NB4 (cell line): ENCODE results near the gene DPYD.

ENCODE experiments used
- DNase-seq: peaks from one replicate; pipeline ENCODE4 v3.0.0; 2010; ENCODE audit warnings: low read depth
- H3K4me3 ChIP-seq: one replicate; pipeline ENCODE4 v1.5.1; 2011; ENCODE audit warnings: mild to moderate bottlenecking, low read depth, low read length, moderate library complexity
- CTCF ChIP-seq: IDR thresholded peaks from one replicate; pipeline ENCODE4 v1.5.1; 2012; ENCODE audit warnings: low read depth, low read length
- MYC ChIP-seq: IDR thresholded peaks from 2 replicates; pipeline ENCODE4 v1.6.1; 2011; ENCODE audit warnings: low read depth, low read length
- POLR2A ChIP-seq: IDR thresholded peaks from 2 replicates; pipeline ENCODE4 v1.6.1; 2011; ENCODE audit warnings: mild to moderate bottlenecking; ENCODE audit not compliant: insufficient read length; ENCODE audit errors: extremely low read depth
- TF ChIP-seq, protein P1 (sequence below): IDR thresholded peaks from 2 replicates; pipeline ENCODE4 v1.6.1; 2011; ENCODE audit warnings: low read depth, low read length

The DPYD gene

DNA sequence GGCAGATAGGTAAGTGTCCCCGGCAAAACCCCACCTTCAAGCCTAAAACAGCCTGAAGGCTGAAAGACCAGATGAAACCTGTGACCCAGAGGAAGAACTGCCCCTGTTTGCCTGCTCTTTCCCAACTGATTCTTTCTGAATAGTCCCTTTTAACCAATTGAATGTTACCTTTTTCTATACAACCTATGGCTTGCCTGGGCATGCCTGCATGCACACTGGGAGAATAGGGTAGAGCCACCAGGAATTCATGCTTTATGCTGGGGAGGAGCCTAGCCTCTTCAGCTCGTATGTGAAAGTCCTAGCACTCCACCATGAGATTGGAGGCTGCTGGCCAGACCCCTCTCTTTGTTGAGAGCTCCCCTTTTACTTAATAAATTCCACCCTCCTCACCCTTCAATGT, 859.2 kb downstream of the DPYD start:
- H3K4me3 ChIP-seq = no peak overlapping the region
- TF ChIP-seq POLR2A (no peak), MYC (no peak), CTCF (no peak)
- TF ChIP-seq, protein P1, sequence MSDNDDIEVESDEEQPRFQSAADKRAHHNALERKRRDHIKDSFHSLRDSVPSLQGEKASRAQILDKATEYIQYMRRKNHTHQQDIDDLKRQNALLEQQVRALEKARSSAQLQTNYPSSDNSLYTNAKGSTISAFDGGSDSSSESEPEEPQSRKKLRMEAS = no peak
- no peak for DNase-seq

DNA sequence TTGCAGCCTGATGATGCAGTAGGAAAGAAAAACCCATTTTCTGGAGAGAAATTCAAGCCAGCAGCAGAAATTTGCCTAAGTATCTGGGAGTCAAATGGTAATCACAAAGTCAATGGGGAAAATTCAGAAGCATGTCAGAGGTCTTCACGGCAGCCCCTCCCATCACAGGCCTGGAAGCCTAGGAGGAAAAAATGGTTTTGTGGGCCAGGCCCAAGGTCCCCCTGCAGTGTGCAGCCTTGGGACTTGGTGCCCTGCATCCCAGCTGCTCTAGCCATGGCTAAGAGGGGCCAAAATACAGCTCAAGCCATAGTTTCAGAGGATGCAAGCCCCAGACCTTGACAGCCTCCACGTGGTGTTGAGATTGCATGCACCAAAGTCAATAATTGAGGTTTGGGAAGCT, 864.4 kb downstream of the DPYD start:
- TF ChIP-seq CTCF (no peak), MYC (no peak), POLR2A (no peak)
- TF ChIP-seq, protein P1 = no peak
- H3K4me3 ChIP-seq = no peak overlapping the region
- no peak for DNase-seq

- no peak for TF ChIP-seq POLR2A
- no peak for TF ChIP-seq MYC
- TF ChIP-seq, protein P1 = no peak
- TF ChIP-seq CTCF = no peak
- DNase-seq = no peak
- H3K4me3 ChIP-seq = no peak overlapping the region
Measured at GRCh38 chr1:97053268-97053667, 867.6 kb downstream of the DPYD start.

GRCh38 chr1:97051823-97052222, 869.0 kb downstream of the DPYD start:
- no peak for TF ChIP-seq CTCF
- TF ChIP-seq POLR2A = no peak
- no peak for TF ChIP-seq MYC
- TF ChIP-seq, protein P1 = no peak
- no peak overlapping the region for H3K4me3 ChIP-seq
- DNase-seq = no peak

DNA sequence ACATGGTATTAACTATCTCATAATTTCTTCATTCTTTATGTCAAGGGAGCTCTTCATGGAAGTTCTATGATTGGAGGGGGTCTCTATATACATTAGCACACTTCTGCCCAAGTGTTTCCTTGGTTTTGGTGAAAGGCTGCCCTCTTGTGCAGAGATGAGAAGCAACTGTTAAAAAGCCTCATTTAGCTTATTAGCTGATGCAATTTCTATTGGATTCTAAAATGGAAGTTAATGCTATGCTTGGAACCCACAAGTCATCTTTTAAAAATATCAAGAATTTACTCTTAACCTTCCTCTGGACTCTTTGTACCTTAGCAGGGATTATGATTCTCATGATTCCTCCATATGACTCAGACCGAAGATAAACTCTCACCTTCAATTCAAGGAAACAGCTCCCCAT, 870.3 kb downstream of the DPYD start:
- peak; percentile 23 for DNase-seq
- TF ChIP-seq, protein P1 = no peak
- TF ChIP-seq CTCF = peak; percentile 10
- H3K4me3 ChIP-seq = no peak overlapping the region

DNA sequence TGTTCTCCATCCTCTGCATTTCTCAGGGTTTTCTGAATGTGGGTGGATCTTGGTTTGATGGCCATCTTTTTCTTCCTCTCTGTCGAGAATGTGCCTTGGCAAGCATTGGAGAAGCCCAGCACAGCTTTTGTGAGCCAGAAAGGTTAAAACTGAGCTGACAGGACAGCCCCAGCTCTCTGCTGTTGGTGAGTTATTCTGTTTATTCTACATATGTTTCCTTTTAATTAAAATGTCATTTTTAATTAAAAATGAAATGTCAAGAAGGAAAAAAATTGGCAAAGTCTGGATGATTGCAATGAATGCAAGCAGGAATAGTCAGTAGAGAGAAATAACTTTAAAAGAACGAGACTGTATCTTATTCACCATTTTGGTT, 873.4 kb downstream of the DPYD start:
- no peak for DNase-seq
- TF ChIP-seq CTCF (no peak), POLR2A (no peak), MYC (no peak)
- TF ChIP-seq, protein P1 = no peak
- no peak overlapping the region for H3K4me3 ChIP-seq
